Non-pigmented ciliary epithelial cell (primary cell): ENCODE data around the gene CNTROB.

Experiments used
- DNase-seq: peaks from one replicate; pipeline ENCODE4 v3.0.0-alpha.2; 2010; ENCODE audit warnings: low read depth

CNTROB gene

GRCh38 chr17:7910281-7910680 lies 21.7 kb upstream of the CNTROB start:
- no peak for DNase-seq

GRCh38 chr17:7910711-7911110 lies 21.3 kb upstream of the CNTROB start:
- DNase-seq: no peak

- no peak for DNase-seq
These were observed 20.9 kb upstream of the CNTROB start for GRCh38 chr17:7911116-7911515.

GRCh38 chr17:7912927-7913524 lies 19.0 kb upstream of the CNTROB start:
- no peak for DNase-seq

DNA sequence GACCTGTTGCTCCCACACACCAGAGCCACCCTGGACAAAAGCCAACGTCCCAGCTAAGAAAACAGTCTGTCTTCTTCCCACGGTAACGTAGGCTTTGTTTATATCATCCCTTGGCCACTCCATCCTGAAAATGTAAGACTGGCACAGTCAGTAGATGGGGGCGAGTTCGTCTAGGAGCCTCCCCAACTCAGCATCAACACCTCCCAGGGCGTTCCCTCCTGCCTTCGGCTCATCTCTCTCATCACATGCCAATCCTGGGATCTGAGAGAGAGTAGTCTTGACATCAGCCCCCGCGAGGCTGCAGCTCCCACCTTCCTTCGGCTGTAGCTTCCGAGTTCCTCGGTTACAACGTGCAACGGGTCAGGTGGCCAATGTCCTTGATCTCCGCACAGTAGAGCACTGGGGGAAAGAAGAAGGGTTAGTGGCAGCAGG lies 16.8 kb upstream of the CNTROB start:
- DNase-seq: no peak

DNA sequence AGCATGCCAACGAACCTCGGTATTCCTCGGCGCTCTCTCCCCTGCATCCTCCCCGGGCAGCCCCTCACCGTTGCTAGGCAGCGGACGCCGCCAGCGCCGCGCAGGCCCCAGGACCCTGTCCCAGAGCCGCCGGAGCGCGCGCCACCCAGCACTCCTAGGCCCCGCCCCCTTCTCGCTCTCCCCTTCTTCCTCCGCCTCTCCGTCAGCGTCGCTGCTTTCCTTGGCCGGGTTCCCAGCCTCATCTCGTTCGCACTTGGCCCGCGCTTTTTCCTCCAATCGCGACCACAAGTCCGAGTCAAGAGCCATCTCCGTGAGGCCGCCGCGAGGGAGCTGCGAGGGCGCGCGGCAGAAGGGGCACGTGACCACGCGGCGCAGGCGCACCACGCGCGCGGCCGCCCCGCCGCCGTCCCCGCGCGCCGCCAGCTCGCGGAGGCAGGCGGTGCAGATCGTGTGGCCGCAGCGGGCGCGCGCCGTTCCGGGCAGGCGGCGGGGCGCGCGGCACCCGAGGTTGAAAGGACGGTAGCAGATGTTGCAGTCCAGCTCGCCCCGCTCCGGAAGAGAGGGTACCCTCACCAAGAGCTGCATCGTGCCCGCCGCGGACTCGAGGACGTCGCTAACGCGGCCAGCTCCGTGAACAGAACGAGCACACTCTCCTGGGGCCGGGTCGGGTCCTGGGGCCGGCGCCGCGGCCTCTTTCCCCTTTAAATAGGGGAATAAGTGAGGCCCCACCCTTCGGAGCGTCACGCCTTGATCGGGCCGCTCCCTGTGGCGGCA lies 16.2 kb upstream of the CNTROB start, which contains the start of gene RNF227:
Gene RNF227 (minus strand): TSS at position 679 of the 774 bp plus-strand sequence. CDS start 94 bp downstream, at position 585.
- DNase-seq: peak; percentile 83

DNA sequence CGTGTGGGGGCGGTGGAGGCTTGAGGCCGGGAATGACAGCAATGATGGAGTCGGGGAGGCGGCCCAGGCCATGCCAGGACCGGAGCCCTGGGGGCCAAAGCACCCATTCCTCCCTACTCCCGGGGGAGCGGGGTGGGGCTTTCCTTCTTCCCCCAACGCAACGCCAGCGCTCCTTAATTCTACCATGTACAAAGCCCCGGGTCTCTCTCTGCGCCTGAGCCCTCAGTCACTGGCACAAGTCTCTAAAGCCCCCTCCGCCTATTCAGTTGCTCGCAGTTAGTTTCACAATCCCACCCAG lies 15.7 kb upstream of the CNTROB start:
- DNase-seq: no peak

DNA sequence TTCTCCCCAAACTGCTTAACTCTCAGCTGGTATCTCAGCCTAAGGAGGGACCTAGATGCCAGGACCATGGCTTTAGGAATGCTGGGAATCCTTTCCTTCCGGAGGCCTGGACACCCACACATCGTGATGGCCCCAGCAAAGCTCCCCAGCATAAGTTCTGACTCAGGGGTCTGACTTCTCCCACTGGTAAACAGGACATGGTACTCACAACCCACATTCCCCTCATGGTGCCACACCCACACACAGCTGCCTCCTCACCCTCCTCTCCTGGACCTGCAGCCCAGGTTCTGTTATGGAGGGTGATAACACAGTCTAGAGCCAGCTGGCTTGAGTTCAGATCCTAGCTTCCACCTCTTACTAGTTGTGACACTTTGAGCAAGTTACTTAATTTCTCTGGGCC lies 15.2 kb upstream of the CNTROB start:
- DNase-seq: peak; percentile 50

GRCh38 chr17:7922269-7922844 lies 9.6 kb upstream of the CNTROB start:
- DNase-seq: no peak

DNA sequence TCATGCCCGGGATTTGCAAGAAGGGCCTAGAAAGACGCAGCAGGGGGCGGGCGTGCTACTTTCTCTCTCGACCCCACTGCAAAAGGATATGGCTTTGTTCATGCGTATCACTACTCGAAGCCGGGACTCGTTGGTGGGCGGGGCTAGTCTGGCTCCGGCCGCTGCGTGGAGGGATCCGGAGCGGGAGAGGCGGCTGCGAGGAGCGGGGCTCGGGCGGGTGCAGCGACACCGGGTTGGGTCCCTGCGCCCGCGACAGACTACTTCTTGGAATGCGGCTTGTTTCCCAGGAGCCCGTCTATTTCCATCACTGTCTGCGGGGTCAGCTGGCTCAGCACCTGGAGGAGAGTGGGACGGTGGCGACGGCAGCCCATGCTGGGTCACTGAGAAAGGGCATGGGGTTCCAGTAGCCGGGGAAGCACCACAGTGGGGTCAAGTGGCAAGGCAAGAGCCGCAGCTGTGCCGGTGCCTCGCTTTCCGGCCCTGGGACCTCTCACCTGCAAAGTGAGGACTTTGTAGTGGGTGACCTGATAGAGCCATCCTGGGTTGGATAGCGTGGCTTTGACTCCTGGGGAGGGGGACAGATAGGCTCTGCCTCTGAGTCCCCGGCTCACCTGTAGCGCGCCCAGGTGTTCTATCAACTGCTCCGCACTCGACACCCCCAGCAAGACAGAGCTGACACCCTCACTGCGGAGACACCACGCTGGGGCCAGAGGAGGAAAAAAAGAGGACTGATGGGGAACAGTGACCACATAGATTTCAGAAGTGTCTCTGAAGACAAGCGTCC lies 9.0 kb upstream of the CNTROB start:
- no peak for DNase-seq

DNA sequence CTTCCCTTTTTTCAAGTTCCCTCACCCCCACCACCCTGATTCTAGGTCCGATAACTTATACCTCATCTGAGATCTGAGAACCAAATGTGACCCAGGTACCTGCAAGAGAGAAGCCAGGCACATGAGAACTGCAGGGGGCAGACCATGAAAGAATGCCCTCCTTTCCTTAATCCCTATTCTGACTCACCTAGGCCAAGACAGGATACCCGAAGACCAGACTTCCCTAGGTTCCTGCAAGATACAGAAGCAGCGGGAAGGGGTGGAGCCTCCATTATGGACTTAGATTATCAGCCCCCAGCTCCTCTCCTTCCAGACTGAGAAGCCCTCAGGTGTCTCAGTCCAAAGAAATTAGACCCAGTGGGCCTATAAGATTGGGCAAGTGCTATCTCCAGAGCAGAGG lies 4.4 kb upstream of the CNTROB start:
- no peak for DNase-seq

GRCh38 chr17:7929158-7930023 lies 2.6 kb upstream of the CNTROB start, which contains the start of gene KCNAB3:
Gene KCNAB3, minus strand, starts transcription at chr17:7929856. Its CDS starts 421 bp downstream, at chr17:7929435.
- no peak for DNase-seq

- DNase-seq: no peak
These were observed 970 bp upstream of the CNTROB start for GRCh38 chr17:7930841-7931631.

DNA sequence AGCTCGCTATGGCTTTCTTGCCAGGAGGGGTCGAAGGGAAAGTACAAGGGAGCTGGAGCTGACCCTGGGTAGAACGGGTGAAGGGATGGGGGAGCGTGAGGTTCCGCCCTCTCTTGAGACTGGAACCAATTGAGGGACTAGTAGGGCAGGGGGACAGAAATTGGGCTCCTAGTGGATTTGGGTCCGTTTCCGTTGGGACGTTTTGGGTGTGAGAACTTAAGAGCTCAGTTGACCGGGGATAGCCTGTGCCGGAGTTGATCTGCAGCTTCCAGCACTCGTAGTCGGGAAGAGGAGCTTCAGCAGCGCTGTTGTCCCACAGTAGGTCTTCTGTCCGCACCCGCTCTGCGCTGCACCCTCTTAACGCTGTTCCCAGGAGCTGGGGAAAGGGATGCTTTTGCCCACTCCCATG lies 481 bp downstream of the CNTROB start:
- DNase-seq: no peak

DNA sequence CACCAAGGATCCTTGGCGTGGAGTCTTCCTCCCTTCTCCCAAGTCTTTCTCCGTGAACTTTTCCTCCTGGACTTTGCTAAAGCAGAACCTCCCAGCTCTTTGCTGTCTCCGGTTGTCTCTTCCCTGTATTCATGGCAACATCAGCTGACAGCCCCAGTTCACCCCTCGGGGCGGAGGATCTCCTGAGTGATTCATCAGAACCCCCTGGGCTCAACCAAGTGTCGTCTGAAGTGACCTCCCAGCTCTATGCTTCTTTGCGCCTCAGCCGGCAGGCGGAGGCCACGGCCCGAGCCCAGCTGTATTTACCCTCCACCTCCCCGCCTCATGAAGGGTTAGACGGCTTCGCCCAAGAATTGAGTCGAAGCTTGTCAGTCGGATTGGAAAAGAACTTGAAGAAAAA lies 943 bp downstream of the CNTROB start:
- no peak for DNase-seq

- no peak for DNase-seq
These were observed 3.9 kb downstream of the CNTROB start for GRCh38 chr17:7935859-7936258.

- no peak for DNase-seq
These were observed 8.0 kb downstream of the CNTROB start for GRCh38 chr17:7940034-7940433.

DNA sequence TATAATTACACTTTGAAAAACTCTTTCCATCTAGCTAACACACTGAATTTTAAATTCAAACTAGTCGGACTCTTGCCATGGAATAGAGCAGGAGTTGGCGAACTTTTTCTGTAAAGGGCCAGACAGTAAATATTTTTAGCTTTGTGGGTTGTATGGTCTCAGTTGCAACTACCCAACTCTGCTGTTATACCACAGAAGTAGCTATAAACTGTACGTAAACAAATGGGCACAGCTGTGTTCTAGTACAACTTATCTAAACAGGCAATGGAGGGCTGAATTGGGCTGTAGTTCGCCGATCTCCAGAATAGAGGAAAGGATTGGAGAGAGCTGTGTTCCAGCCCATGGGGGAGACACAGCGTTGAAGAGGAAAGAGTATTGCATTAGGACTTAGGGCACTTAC lies 8.7 kb downstream of the CNTROB start:
- DNase-seq: no peak

- no peak for DNase-seq
These were observed 11.3 kb downstream of the CNTROB start for GRCh38 chr17:7943291-7943690.

GRCh38 chr17:7944326-7944725 lies 12.3 kb downstream of the CNTROB start:
- DNase-seq: no peak

- no peak for DNase-seq
These were observed 13.6 kb downstream of the CNTROB start for GRCh38 chr17:7945651-7946050.
